GM12878 (cell line): ENCODE results near the gene SEL1L3. TPM values are rescaled to one million over a fixed set of nuclear protein-coding genes. Genes with fewer than 3 reads are reported as not detected.

Source experiments
- ATAC-seq: fragments of 200-7000 bp; cut with Tn5 transposase; 3 replicates; pipeline ENCODE4 v1.9.1; 2020; ENCODE audit warnings: mild to moderate bottlenecking, moderate library complexity
- BruUV-seq: library from RNA; stranded (reverse); fragments of 400-500 nt; replicated peaks from 2 replicates; lab custom pipeline; 2021; lab: Mats Ljungman, UMichigan
- CTCF ChIA-PET: fragments of 300-600 bp; sonication (Branson Sonifier 250); formaldehyde crosslinking; extraction: SDS; loops from one replicate; lab custom pipeline; 2021; ENCODE audit warnings: inconsistent platforms; lab: Yijun Ruan, JAX
- POLR2A ChIA-PET: fragments of 350-600 bp; formaldehyde crosslinking; extraction: SDS; loops from one replicate; lab custom pipeline; 2021; ENCODE audit warnings: inconsistent platforms; lab: Charles Lee
- RAD21 ChIA-PET: fragments of 300-600 bp; sonication (Branson Sonifier 250); formaldehyde crosslinking; loops from one replicate; lab custom pipeline; 2023; ENCODE audit warnings: antibody characterized with exemption; ENCODE audit not compliant: unreplicated experiment; lab: Charles Lee
- SMC1A ChIA-PET: fragments of 300-600 bp; sonication (Branson Sonifier 250); formaldehyde crosslinking; loops from one replicate; lab custom pipeline; 2023; ENCODE audit not compliant: unreplicated experiment, uncharacterized antibody; lab: Charles Lee
- DNase-seq: peaks from one replicate; pipeline ENCODE4 v3.0.0-alpha.2; 2011; ENCODE audit warnings: low read depth, low spot score
- FAIRE-seq: peaks from 3 replicates; lab custom pipeline; 2011; peaks lifted over from hg19 to GRCh38; lab: Jason Lieb, UNC
- H2AFZ ChIP-seq: 2 replicates; pipeline ENCODE4 v1.6.0; 2011; ENCODE audit warnings: low read depth, low read length, control low read depth; ENCODE audit not compliant: control insufficient read depth
- H3K27ac ChIP-seq: 2 replicates; pipeline ENCODE4 v1.5.1; 2011; ENCODE audit warnings: control low read depth; ENCODE audit not compliant: control insufficient read depth, insufficient read depth
- H3K27me3 ChIP-seq, 2 experiments: replicated peaks in 1 of 2; 2 replicates each; pipeline versions ENCODE4 v1.6.0 to v1.6.1; 2011; ENCODE audit warnings: low read length in 1 of 2; ENCODE audit not compliant: control insufficient read depth in 2 of 2, insufficient read depth in 2 of 2
- H3K36me3 ChIP-seq, 2 experiments: 2 replicates each; pipeline ENCODE4 v1.5.1; 2011; ENCODE audit warnings: low read length in 1 of 2; ENCODE audit not compliant: control insufficient read depth in 2 of 2, insufficient read depth in 2 of 2
- H3K4me1 ChIP-seq: 2 replicates; pipeline ENCODE4 v1.6.1; 2011; ENCODE audit warnings: mild to moderate bottlenecking, low read length, moderate library complexity, mixed read lengths; ENCODE audit not compliant: control insufficient read depth, insufficient read depth
- H3K4me2 ChIP-seq: 2 replicates; pipeline ENCODE4 v1.6.0; 2011; ENCODE audit warnings: control low read depth; ENCODE audit not compliant: control insufficient read depth, insufficient read depth
- H3K4me3 ChIP-seq: fragments of 200-600 bp; sonication (generic); 2 replicates; pipeline ENCODE4 v1.5.1; 2016
- H3K79me2 ChIP-seq: 2 replicates; pipeline ENCODE4 v1.6.0; 2011; ENCODE audit warnings: low read length; ENCODE audit not compliant: control insufficient read depth, insufficient read depth
- H3K9ac ChIP-seq: 2 replicates; pipeline ENCODE4 v1.8.0; 2011; ENCODE audit warnings: low read length, control low read depth, mixed read lengths; ENCODE audit not compliant: control insufficient read depth, insufficient read depth
- H3K9me3 ChIP-seq: replicated peaks from 3 replicates; pipeline ENCODE4 v1.5.1; 2011; ENCODE audit warnings: mild to moderate bottlenecking, low read length; ENCODE audit not compliant: control insufficient read depth, insufficient read depth
- H4K20me1 ChIP-seq: 2 replicates; pipeline ENCODE4 v1.6.0; 2011; ENCODE audit not compliant: control insufficient read depth, insufficient read depth
- ATF7 ChIP-seq: fragments of 450-650 bp; IDR thresholded peaks from 2 replicates; pipeline ENCODE4 v1.6.1; 2016; ENCODE audit warnings: low read depth, mild to moderate bottlenecking
- TCF12 ChIP-seq: IDR thresholded peaks from 2 replicates; pipeline ENCODE4 v1.6.1; 2011; ENCODE audit warnings: low read depth, mild to moderate bottlenecking, low read length
- WGBS: methylation state at CpG from one replicate; pipeline ENCODE4 v1.1.6; 2016; ENCODE audit warnings: low lambda C conversion rate; ENCODE audit not compliant: insufficient replicate concordance, insufficient coverage; ENCODE audit errors: missing lambda C conversion rate; 5-methylcytosine and 5-hydroxymethylcytosine counted together
- in situ Hi-C: fragments of 300-500 bp; cut with MboI; formaldehyde crosslinking; loops from 9 replicates; pipeline ENCODE4 v1.14.3; 2018; ENCODE audit warnings: mixed read lengths
- intact Hi-C: fragments of 100-400 bp; cut with micrococcal nuclease; formaldehyde crosslinking; loops from one replicate; pipeline ENCODE4 v1.14.2; 2022; ENCODE audit not compliant: unreplicated experiment
- polyA plus RNA-seq, 11 experiments: library from polyadenylated mRNA; depleted of rRNA in 4 of 11; unstranded in 6 of 11; stranded (reverse) in 5 of 11; fragments of >200 nt; fragmentation: Nextera tagmentation in 4 of 11; fragmentation: Illumina TruSeq in 1 of 11; extraction: Ambion mirVana in 4 of 11; extraction: Trizol in 1 of 11; gene quantifications; 1 replicate in 1 of 11; 2 replicates in 10 of 11; pipeline versions ENCODE4 v1.2.1 to v1.2.3, GENCODE V29; 2011 to 2016; ENCODE audit warnings: inconsistent platforms in 2 of 11, missing spikeins in 2 of 11, low read depth in 1 of 11
- total RNA-seq, 4 experiments: library from RNA; depleted of rRNA in 3 of 4; stranded (reverse); fragments of >200 nt in 3 of 4; fragmentation: Illumina TruSeq in 1 of 4; extraction: Trizol in 1 of 4; gene quantifications; 2 replicates each; pipeline versions ENCODE4 v1.2.1 to v1.2.3, GENCODE V29; 2013 to 2021
- TF ChIP-seq, protein P1 (sequence below): IDR thresholded peaks from 2 replicates; pipeline ENCODE4 v1.6.1; 2012; ENCODE audit warnings: improper control_type of control experiment, low read depth, low read length; ENCODE audit not compliant: insufficient replicate concordance
- TF ChIP-seq, protein P2 (sequence below): IDR thresholded peaks from 2 replicates; pipeline ENCODE4 v1.6.1; 2011; ENCODE audit warnings: low read depth, mild to moderate bottlenecking, low read length, moderate library complexity, borderline replicate concordance; ENCODE audit errors: extremely low read depth

Gene SEL1L3
- total and polyA plus RNA-seq, 10 of the 15 experiments (the other 5 are each of a cell fraction or from before 2014, with no cell fraction given), result 20.4 to 82.2 (median 47.3) TPM

DNA sequence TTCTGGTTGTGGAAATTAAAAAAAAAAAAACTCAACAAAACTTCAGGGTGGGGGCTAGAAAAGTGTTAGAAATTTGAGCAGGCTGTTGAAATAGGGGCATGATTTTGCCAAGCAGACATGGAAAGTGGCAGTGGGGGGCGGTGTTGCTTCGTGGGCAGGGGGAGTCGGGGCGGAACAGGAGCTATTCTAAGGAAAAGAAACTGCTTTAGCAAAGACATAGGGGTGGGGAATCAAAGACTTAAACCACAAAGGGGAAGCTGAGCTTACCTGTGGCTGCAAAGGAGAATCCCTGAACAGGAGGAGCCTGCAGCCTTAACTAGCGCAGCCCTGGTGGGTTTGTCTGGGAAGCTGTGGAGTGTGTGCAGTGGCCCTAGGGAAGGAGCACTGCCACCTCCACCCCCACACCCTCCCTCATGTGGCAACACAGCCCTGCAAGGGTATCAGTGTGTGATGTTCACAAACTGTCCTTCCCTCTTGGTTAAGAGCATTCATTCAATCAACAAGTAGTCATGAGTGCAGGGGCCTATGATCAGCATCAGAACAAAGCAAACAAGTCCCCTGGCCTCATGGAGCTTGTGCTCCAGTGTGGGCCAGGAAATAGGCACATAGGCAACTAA is 20.5 kb downstream of the SEL1L3 start (continued):
- TF ChIP-seq, protein P1, sequence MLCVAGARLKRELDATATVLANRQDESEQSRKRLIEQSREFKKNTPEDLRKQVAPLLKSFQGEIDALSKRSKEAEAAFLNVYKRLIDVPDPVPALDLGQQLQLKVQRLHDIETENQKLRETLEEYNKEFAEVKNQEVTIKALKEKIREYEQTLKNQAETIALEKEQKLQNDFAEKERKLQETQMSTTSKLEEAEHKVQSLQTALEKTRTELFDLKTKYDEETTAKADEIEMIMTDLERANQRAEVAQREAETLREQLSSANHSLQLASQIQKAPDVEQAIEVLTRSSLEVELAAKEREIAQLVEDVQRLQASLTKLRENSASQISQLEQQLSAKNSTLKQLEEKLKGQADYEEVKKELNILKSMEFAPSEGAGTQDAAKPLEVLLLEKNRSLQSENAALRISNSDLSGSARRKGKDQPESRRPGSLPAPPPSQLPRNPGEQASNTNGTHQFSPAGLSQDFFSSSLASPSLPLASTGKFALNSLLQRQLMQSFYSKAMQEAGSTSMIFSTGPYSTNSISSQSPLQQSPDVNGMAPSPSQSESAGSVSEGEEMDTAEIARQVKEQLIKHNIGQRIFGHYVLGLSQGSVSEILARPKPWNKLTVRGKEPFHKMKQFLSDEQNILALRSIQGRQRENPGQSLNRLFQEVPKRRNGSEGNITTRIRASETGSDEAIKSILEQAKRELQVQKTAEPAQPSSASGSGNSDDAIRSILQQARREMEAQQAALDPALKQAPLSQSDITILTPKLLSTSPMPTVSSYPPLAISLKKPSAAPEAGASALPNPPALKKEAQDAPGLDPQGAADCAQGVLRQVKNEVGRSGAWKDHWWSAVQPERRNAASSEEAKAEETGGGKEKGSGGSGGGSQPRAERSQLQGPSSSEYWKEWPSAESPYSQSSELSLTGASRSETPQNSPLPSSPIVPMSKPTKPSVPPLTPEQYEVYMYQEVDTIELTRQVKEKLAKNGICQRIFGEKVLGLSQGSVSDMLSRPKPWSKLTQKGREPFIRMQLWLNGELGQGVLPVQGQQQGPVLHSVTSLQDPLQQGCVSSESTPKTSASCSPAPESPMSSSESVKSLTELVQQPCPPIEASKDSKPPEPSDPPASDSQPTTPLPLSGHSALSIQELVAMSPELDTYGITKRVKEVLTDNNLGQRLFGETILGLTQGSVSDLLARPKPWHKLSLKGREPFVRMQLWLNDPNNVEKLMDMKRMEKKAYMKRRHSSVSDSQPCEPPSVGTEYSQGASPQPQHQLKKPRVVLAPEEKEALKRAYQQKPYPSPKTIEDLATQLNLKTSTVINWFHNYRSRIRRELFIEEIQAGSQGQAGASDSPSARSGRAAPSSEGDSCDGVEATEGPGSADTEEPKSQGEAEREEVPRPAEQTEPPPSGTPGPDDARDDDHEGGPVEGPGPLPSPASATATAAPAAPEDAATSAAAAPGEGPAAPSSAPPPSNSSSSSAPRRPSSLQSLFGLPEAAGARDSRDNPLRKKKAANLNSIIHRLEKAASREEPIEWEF, result no peak

DNA sequence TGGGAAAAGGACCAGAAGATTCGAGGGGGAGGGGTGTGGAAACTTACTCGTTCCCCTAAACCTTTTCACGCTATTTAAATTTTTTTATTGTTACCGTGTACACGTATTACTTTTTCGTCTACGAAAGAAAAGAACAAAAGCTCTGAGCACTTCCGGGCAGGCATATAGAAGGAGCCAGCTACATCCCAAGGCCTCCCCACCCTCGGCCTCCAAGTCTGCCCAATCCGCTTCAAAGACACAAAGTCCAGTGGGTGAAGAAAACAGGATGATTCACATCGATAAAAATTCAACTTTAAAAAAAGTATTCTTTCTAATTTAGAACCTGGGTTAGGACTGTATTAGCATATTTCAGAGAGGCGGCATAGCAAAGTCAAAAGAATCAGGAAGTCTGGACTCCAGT is 23.1 kb downstream of the SEL1L3 start:
- ATAC-seq (no peak), FAIRE-seq (no peak), DNase-seq (no peak)
- no peak overlapping the region for H2AFZ ChIP-seq
- peaks cover 0 to 5% of the 10 kb centered on the region in 2 experiments; a peak in 2 of 4 replicates for H3K36me3 ChIP-seq
- H3K9me3 ChIP-seq, result no peaks in the 10 kb centered on the region
- H3K4me1 ChIP-seq, result peaks cover 24% of the 10 kb centered on the region
- no TSS peak for BruUV-seq
- TF ChIP-seq TCF12 (no peak), ATF7 (no peak)
- TF ChIP-seq, protein P2, sequence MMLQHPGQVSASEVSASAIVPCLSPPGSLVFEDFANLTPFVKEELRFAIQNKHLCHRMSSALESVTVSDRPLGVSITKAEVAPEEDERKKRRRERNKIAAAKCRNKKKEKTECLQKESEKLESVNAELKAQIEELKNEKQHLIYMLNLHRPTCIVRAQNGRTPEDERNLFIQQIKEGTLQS, result no peak
- no peak overlapping the region for H3K4me3 ChIP-seq
- no peak overlapping the region for H3K27ac ChIP-seq
- H3K4me2 ChIP-seq, result no peak overlapping the region
- no peak overlapping the region for H3K9ac ChIP-seq
- SMC1A ChIA-PET, result interaction anchor here (0.7 to 1.1 kb wide), 2 partner anchors 43 to 75 kb away, joined by 3 read pairs; partner anchors contain the start of gene SMIM20
- H4K20me1 ChIP-seq, result no peaks in the 10 kb centered on the region
- RAD21 ChIA-PET, result interaction anchor here (0.6 kb wide), 1 partner anchor 909 kb away, joined by 3 read pairs; no protein-coding TSS in a partner anchor
- POLR2A ChIA-PET, result no interaction called here
- H3K27me3 ChIP-seq, result no peaks in the 10 kb centered on the region
- CTCF ChIA-PET, result interaction anchor here (1.3 kb wide), 1 partner anchor 14 kb away, joined by 3 read pairs; no protein-coding TSS in a partner anchor
- in situ Hi-C loops, result no loop called here
- H3K79me2 ChIP-seq, result no peaks in the 10 kb centered on the region
- WGBS, result 64% methylated on average over 12 of the region's 12 CpGs
- intact Hi-C loops, result no loop called here
